H1 (cell line): ENCODE measurements around the gene PDCD2. TPM values are rescaled to one million over a fixed set of nuclear protein-coding genes. Genes with fewer than 3 reads are reported as not detected.

ENCODE experiments used
- CTCF ChIA-PET: fragments of 300-600 bp; sonication (Branson Sonifier 250); formaldehyde crosslinking; loops from one replicate; lab custom pipeline; 2021; ENCODE audit not compliant: partially characterized antibody; lab: Charles Lee
- POLR2A ChIA-PET: fragments of 300-600 bp; sonication (Branson Sonifier 250); formaldehyde crosslinking; loops from one replicate; lab custom pipeline; 2021; ENCODE audit warnings: inconsistent platforms; ENCODE audit not compliant: partially characterized antibody; lab: Charles Lee
- DNase-seq, 2 experiments: peaks; one replicate each; pipeline versions ENCODE4 v3.0.0 to v3.0.0-alpha.2; 2010 to 2022; ENCODE audit warnings: low spot score in 2 of 2, low read depth in 1 of 2, mixed read lengths in 1 of 2
- FAIRE-seq: peaks from 2 replicates; lab custom pipeline; 2011; peaks lifted over from hg19 to GRCh38; lab: Jason Lieb, UNC
- H2AFZ ChIP-seq: 2 replicates; pipeline ENCODE4 v1.8.1; 2012; ENCODE audit warnings: low read length, inconsistent platforms
- H2AK5ac ChIP-seq: 2 replicates; pipeline ENCODE4 v1.6.1; 2013; ENCODE audit warnings: low read depth, low read length
- H2BK120ac ChIP-seq: replicated peaks from 2 replicates; pipeline ENCODE3; 2013; ENCODE audit warnings: low read depth, low read length, inconsistent platforms
- H2BK12ac ChIP-seq: 2 replicates; pipeline ENCODE4 v1.6.1; 2013; ENCODE audit warnings: low read depth, low read length
- H2BK15ac ChIP-seq: 2 replicates; pipeline ENCODE4 v1.6.1; 2013; ENCODE audit warnings: low read length
- H2BK20ac ChIP-seq: 2 replicates; pipeline ENCODE4 v1.6.1; 2013; ENCODE audit warnings: low read length
- H2BK5ac ChIP-seq: 2 replicates; pipeline ENCODE4 v1.6.1; 2013; ENCODE audit warnings: low read depth, low read length
- H3K14ac ChIP-seq: 2 replicates; pipeline ENCODE4 v1.6.1; 2013; ENCODE audit warnings: inconsistent platforms; ENCODE audit not compliant: insufficient read length
- H3K18ac ChIP-seq: 2 replicates; pipeline ENCODE4 v1.6.1; 2013; ENCODE audit warnings: low read length; ENCODE audit errors: extremely low read depth
- H3K23ac ChIP-seq: 2 replicates; pipeline ENCODE4 v1.6.1; 2013; ENCODE audit warnings: inconsistent platforms; ENCODE audit not compliant: insufficient read length
- H3K23me2 ChIP-seq: 2 replicates; pipeline ENCODE4 v1.6.1; 2013; ENCODE audit warnings: low read depth, low read length
- H3K27ac ChIP-seq: 2 replicates; pipeline ENCODE4 v1.6.1; 2011; ENCODE audit warnings: low read depth, low read length, inconsistent platforms
- H3K27me3 ChIP-seq, 4 experiments: replicated peaks in 1 of 4; 1 replicate in 1 of 4; 2 replicates in 3 of 4; pipeline versions ENCODE4 v1.6.1 to v1.8.1; 2011 to 2013; ENCODE audit warnings: low read length in 3 of 4, mild to moderate bottlenecking in 3 of 4, inconsistent platforms in 2 of 4, mixed read lengths in 2 of 4, moderate library complexity in 1 of 4; ENCODE audit not compliant: control insufficient read depth in 3 of 4, insufficient read depth in 3 of 4; ENCODE audit errors: extremely low read depth in 1 of 4
- H3K36me3 ChIP-seq, 4 experiments: 2 replicates each; pipeline versions ENCODE4 v1.6.1 to v1.8.1; 2011 to 2013; ENCODE audit warnings: mild to moderate bottlenecking in 4 of 4, low read length in 3 of 4, moderate library complexity in 2 of 4, control low read depth in 1 of 4, inconsistent platforms in 1 of 4; ENCODE audit not compliant: insufficient read depth in 4 of 4, control insufficient read depth in 2 of 4
- H3K4ac ChIP-seq: replicated peaks from 2 replicates; pipeline ENCODE3; 2013; ENCODE audit warnings: low read length, low read depth, mixed read lengths, inconsistent platforms; ENCODE audit not compliant: insufficient read length
- H3K4me1 ChIP-seq, 4 experiments: replicated peaks in 1 of 4; 1 replicate in 1 of 4; 2 replicates in 3 of 4; pipeline versions ENCODE4 v1.6.1 to v1.8.1; 2011 to 2013; ENCODE audit warnings: low read length in 3 of 4, inconsistent platforms in 2 of 4, mixed read lengths in 1 of 4; ENCODE audit not compliant: insufficient read depth in 4 of 4, control insufficient read depth in 3 of 4
- H3K4me2 ChIP-seq, 2 experiments: 2 replicates each; pipeline versions ENCODE4 v1.6.1 to v1.8.1; 2011 to 2013; ENCODE audit warnings: low read depth in 2 of 2, low read length in 2 of 2, control low read depth in 1 of 2, inconsistent platforms in 1 of 2, mild to moderate bottlenecking in 1 of 2; ENCODE audit not compliant: insufficient read depth in 1 of 2
- H3K4me3 ChIP-seq, 4 experiments: fragments of 200-600, 300-600 bp in 1 of 4; sonication (generic), shearing (Covaris generic), sonication (Bioruptor Twin) in 1 of 4; 2 replicates each; pipeline versions ENCODE4 v1.5.1 to v1.8.1; 2011 to 2016; ENCODE audit warnings: low read length in 4 of 4, low read depth in 3 of 4, control low read depth in 2 of 4, inconsistent platforms in 2 of 4, mild to moderate bottlenecking in 2 of 4, mixed read lengths in 1 of 4, moderate library complexity in 1 of 4; ENCODE audit not compliant: insufficient read depth in 2 of 4; ENCODE audit errors: extremely low read depth in 1 of 4
- H3K56ac ChIP-seq: replicated peaks from 2 replicates; pipeline ENCODE3; 2013; ENCODE audit warnings: low read depth, mild to moderate bottlenecking, mixed read lengths, low read length, inconsistent platforms; ENCODE audit not compliant: insufficient read length
- H3K79me1 ChIP-seq: 2 replicates; pipeline ENCODE4 v1.6.1; 2013; ENCODE audit warnings: low read depth, low read length, control low read depth
- H3K79me2 ChIP-seq, 2 experiments: 2 replicates each; pipeline versions ENCODE4 v1.6.1 to v1.8.1; 2012 to 2013; ENCODE audit warnings: low read length in 2 of 2, mild to moderate bottlenecking in 2 of 2, inconsistent platforms in 1 of 2; ENCODE audit not compliant: insufficient read depth in 2 of 2, control insufficient read depth in 1 of 2
- H3K9ac ChIP-seq, 4 experiments: replicated peaks in 1 of 4; 1 replicate in 1 of 4; 2 replicates in 3 of 4; pipeline versions ENCODE4 v1.6.1 to v1.8.1; 2011 to 2013; ENCODE audit warnings: low read depth in 3 of 4, low read length in 3 of 4, control low read depth in 2 of 4, mild to moderate bottlenecking in 2 of 4, moderate library complexity in 2 of 4, inconsistent platforms in 1 of 4; ENCODE audit errors: extremely low read depth in 1 of 4
- H3K9me3 ChIP-seq, 2 experiments: 2 replicates each; pipeline versions ENCODE4 v1.6.1 to v1.8.1; 2012 to 2013; ENCODE audit warnings: mild to moderate bottlenecking in 2 of 2, moderate library complexity in 2 of 2, control low read depth in 1 of 2, inconsistent platforms in 1 of 2, low read depth in 1 of 2, low read length in 1 of 2, mixed read lengths in 1 of 2; ENCODE audit not compliant: insufficient read depth in 2 of 2
- H4K20me1 ChIP-seq, 2 experiments: replicated peaks in 1 of 2; 2 replicates each; pipeline versions ENCODE3 to v1.8.1; 2011 to 2013; ENCODE audit warnings: inconsistent platforms in 2 of 2, low read length in 2 of 2, mild to moderate bottlenecking in 1 of 2; ENCODE audit not compliant: insufficient read depth in 2 of 2, control insufficient read depth in 1 of 2
- H4K5ac ChIP-seq: 2 replicates; pipeline ENCODE4 v1.6.1; 2013; ENCODE audit warnings: low read length, low read depth, mixed read lengths, inconsistent platforms; ENCODE audit not compliant: insufficient read length
- H4K8ac ChIP-seq: 2 replicates; pipeline ENCODE4 v1.8.0; 2013; ENCODE audit warnings: mild to moderate bottlenecking, moderate library complexity, low read length, inconsistent platforms; ENCODE audit not compliant: insufficient read depth; ENCODE audit errors: extremely low read depth
- H4K91ac ChIP-seq: replicated peaks from 2 replicates; pipeline ENCODE3; 2013; ENCODE audit warnings: low read length, mixed read lengths, inconsistent platforms; ENCODE audit not compliant: insufficient read length
- KDM1A ChIP-seq: fragments of 200-600, 300-600 bp; sonication (generic); IDR thresholded peaks from 2 replicates; pipeline ENCODE4 v1.7.1; 2016; ENCODE audit warnings: mild to moderate bottlenecking, low read length, borderline replicate concordance
- RBBP5 ChIP-seq: IDR thresholded peaks from 2 replicates; pipeline ENCODE4 v1.7.1; 2012; ENCODE audit warnings: low read depth, mild to moderate bottlenecking, inconsistent platforms, low read length, moderate library complexity, borderline replicate concordance
- WGBS, 2 experiments: shearing (Covaris generic) in 1 of 2; methylation state at CpG; one replicate each; pipeline versions ENCODE4 v1.1.6 to v1.1.7; 2013 to 2015; ENCODE audit warnings: low lambda C conversion rate in 2 of 2, mixed read lengths in 2 of 2, inconsistent platforms in 1 of 2, low coverage in 1 of 2, missing lambda C conversion rate in 1 of 2; ENCODE audit not compliant: insufficient replicate concordance in 2 of 2, insufficient coverage in 1 of 2, insufficient read length in 1 of 2; ENCODE audit errors: extremely low coverage in 1 of 2, missing lambda C conversion rate in 1 of 2; 5-methylcytosine and 5-hydroxymethylcytosine counted together
- long read RNA-seq, 2 experiments: library from RNA in 1 of 2; library from capped mRNA in 1 of 2; stranded (forward); transcript quantifications; one replicate each; pipeline ENCODE4 v2.0.0, GENCODE V29; 2021; ENCODE audit warnings: inconsistent platforms in 1 of 2
- polyA minus RNA-seq, 3 experiments: library from RNA; depleted of rRNA, polyadenylated mRNA; stranded (reverse); fragments of >200 nt; gene quantifications; 1 replicate in 2 of 3; 2 replicates in 1 of 3; pipeline ENCODE4 v1.2.3, GENCODE V29; 2011
- polyA plus RNA-seq, 7 experiments: library from polyadenylated mRNA; depleted of rRNA in 3 of 7; stranded (reverse) in 5 of 7; unstranded in 2 of 7; fragments of >200 nt in 5 of 7; fragments of 200-250 nt in 2 of 7; gene quantifications; 1 replicate in 5 of 7; 2 replicates in 1 of 7; 4 replicates in 1 of 7; pipeline versions ENCODE4 v1.2.1 to v1.2.3, GENCODE V29; 2011 to 2013; ENCODE audit warnings: missing spikeins in 2 of 7, mixed read lengths in 2 of 7
- total RNA-seq: library from RNA; stranded (reverse); fragmentation: NEBNext Ultra II Directional; extraction: Animal tissue kit (Norgen Biotek cat#: 25700); gene quantifications from 2 replicates; pipeline ENCODE4 v1.2.1, GENCODE V29; 2021
- TF ChIP-seq, protein P1 (sequence below): IDR thresholded peaks from 2 replicates; pipeline ENCODE4 v1.6.1; 2012; ENCODE audit warnings: low read length, inconsistent platforms
- TF ChIP-seq, protein P2 (sequence below): IDR thresholded peaks from 2 replicates; pipeline ENCODE4 v1.6.1; 2012; ENCODE audit warnings: inconsistent platforms

The PDCD2 gene
- total RNA-seq, result 104 and 116 TPM in 2 replicates
- 58.7 and 74.1 TPM in 2 replicates for polyA plus RNA-seq (2011; rRNA removed)
- polyA plus RNA-seq (2011; cell fraction: cytosol; rRNA removed), result 92.0 TPM
- polyA plus RNA-seq (2011; cell fraction: nucleus; rRNA removed), result 60.0 TPM
- polyA plus RNA-seq (2012, experiment 1 of 2), result 66.7 to 94.7 TPM (median 77.8 TPM) in 4 replicates
- polyA plus RNA-seq (2012, experiment 2 of 2), result 95.3 TPM
- 72.4 TPM for polyA plus RNA-seq (2013, experiment 1 of 2)
- 75.8 TPM for polyA plus RNA-seq (2013, experiment 2 of 2)
- 49.4 and 49.8 TPM in 2 replicates for polyA minus RNA-seq (2011; rRNA and poly(A)+ RNA removed)
- 35.5 TPM for polyA minus RNA-seq (2011; cell fraction: cytosol; rRNA and poly(A)+ RNA removed)
- polyA minus RNA-seq (2011; cell fraction: nucleus; rRNA and poly(A)+ RNA removed), result 32.7 TPM
- long read RNA-seq, experiment 1, transcript PDCD2-208 (6 exons, 3,378 nt), result major isoform, 47 of 137 reads
- long read RNA-seq, experiment 1, transcript PDCD2-209 (6 exons, 1,082 nt), result minor isoform, 5 of 137 reads
- long read RNA-seq, experiment 1, transcript PDCD2-204 (3 exons, 2,657 nt), result minor isoform, 5 of 137 reads
- long read RNA-seq, experiment 1, transcript PDCD2-215 (4 exons, 1,287 nt), result minor isoform, 26 of 137 reads
- long read RNA-seq, experiment 1, partial matches to known transcripts, result 33 of 137 reads
- long read RNA-seq, experiment 1, other reads (novel, unspliced or antisense), result 14 of 137 reads
- long read RNA-seq, experiment 2, partial matches to known transcripts, result 2 of 5 reads
- long read RNA-seq, experiment 2, other reads (novel, unspliced or antisense), result 2 of 5 reads

- H3K79me1 ChIP-seq, result no peaks in the 10 kb centered on the region
- peak within 1 kb of the TSS; percentile 74 for H3K56ac ChIP-seq
- no peak within 1 kb of the TSS for H2AFZ ChIP-seq
- H3K9ac ChIP-seq, result peak within 1 kb of the TSS; percentile 74 to 88 (median 84)
- H3K4me2 ChIP-seq, result peak within 1 kb of the TSS; percentile 75 to 79
- H3K36me3 ChIP-seq, result peaks cover 8 to 31% (median 17%) of the 10 kb centered on the region in 4 experiments; a peak in 6 of 8 replicates
- H2BK20ac ChIP-seq, result peak within 1 kb of the TSS; percentile 55; the same call in 1 of the 2 replicates
- H3K79me2 ChIP-seq, result peaks cover 0 to 20% of the 10 kb centered on the region in 2 experiments; a peak in 2 of 4 replicates
- H4K20me1 ChIP-seq, result peaks cover 0 to 2% of the 10 kb centered on the region in 2 experiments
- H2BK12ac ChIP-seq, result peak within 1 kb of the TSS; percentile 72; the same call in 1 of the 2 replicates
- FAIRE-seq, result no peak
- no peaks in the 10 kb centered on the region for H3K27me3 ChIP-seq
- peak within 1 kb of the TSS; percentile 67 to 89 (median 82) for H3K4me3 ChIP-seq
- peak within 1 kb of the TSS; percentile 94 for H2BK5ac ChIP-seq
- 2% methylated on average over 67 of the region's 81 CpGs; no CpG with 5 or more reads in 1 of the 2 experiments for WGBS, 2 experiments
- H3K4me1 ChIP-seq, result peaks cover 2 to 6% (median 5%) of the 10 kb centered on the region in 4 experiments; a peak in 4 of 7 replicates
- peak within 1 kb of the TSS; percentile 65 for H2BK120ac ChIP-seq
- peak within 1 kb of the TSS; percentile 66 for H4K8ac ChIP-seq
- peak within 1 kb of the TSS; percentile 73 for H3K27ac ChIP-seq
- H3K14ac ChIP-seq, result no peak within 1 kb of the TSS
- peak within 1 kb of the TSS; percentile 95 for H3K18ac ChIP-seq
- ChIA-PET CTCF (interaction anchor here (0.7 to 1.7 kb wide), 9 partner anchors 9 to 885 kb away, joined by 3 to 9 read pairs (median 4); no protein-coding TSS in a partner anchor), POLR2A (interaction anchor here (0.9 to 4.0 kb wide), 10 partner anchors 8 to 30 kb away, joined by 3 to 37 read pairs (median 6); partner anchors contain the start of genes PSMB1 and TBP)
- peaks cover 5% of the 10 kb centered on the region for H3K23me2 ChIP-seq
- H2AK5ac ChIP-seq, result no peak within 1 kb of the TSS
- peaks cover 0 to 2% of the 10 kb centered on the region in 2 experiments; a peak in 1 of 4 replicates for H3K9me3 ChIP-seq
- DNase-seq, result peak; percentile 70 to 89
- no peak within 1 kb of the TSS for H3K23ac ChIP-seq
- peak within 1 kb of the TSS; percentile 70 for H4K5ac ChIP-seq
- peak within 1 kb of the TSS; percentile 22 for H3K4ac ChIP-seq
- no peak within 1 kb of the TSS; the same call in 1 of the 2 replicates for H2BK15ac ChIP-seq
- peak within 1 kb of the TSS; percentile 88 for H4K91ac ChIP-seq
- TF ChIP-seq KDM1A (no peak), RBBP5 (peak; percentile 65)
- TF ChIP-seq, protein P1, sequence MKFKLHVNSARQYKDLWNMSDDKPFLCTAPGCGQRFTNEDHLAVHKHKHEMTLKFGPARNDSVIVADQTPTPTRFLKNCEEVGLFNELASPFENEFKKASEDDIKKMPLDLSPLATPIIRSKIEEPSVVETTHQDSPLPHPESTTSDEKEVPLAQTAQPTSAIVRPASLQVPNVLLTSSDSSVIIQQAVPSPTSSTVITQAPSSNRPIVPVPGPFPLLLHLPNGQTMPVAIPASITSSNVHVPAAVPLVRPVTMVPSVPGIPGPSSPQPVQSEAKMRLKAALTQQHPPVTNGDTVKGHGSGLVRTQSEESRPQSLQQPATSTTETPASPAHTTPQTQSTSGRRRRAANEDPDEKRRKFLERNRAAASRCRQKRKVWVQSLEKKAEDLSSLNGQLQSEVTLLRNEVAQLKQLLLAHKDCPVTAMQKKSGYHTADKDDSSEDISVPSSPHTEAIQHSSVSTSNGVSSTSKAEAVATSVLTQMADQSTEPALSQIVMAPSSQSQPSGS, result no peak
- TF ChIP-seq, protein P2, sequence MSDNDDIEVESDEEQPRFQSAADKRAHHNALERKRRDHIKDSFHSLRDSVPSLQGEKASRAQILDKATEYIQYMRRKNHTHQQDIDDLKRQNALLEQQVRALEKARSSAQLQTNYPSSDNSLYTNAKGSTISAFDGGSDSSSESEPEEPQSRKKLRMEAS, result peak; percentile 20; the same call in 1 of the 2 replicates
Observed at GRCh38 chr6:170584181-170584953, at the start of gene PDCD2. Gene PDCD2, minus strand, starts transcription at chr6:170584637. Its CDS starts 56 bp downstream, at chr6:170584581.
